NCI-H2196 (cell line): ENCODE data around the gene FAM53A.
"Not testable (repeated sequence)": the region's sequence is repeated elsewhere in the genome, so short reads cannot be mapped to it uniquely, and the experiment has no call there.

Source experiments
- DNase-seq: peaks from one replicate; lab custom pipeline; 2025; ENCODE audit not compliant: unreplicated experiment; lab: John Stamatoyannopoulos, UW

The FAM53A gene

DNA sequence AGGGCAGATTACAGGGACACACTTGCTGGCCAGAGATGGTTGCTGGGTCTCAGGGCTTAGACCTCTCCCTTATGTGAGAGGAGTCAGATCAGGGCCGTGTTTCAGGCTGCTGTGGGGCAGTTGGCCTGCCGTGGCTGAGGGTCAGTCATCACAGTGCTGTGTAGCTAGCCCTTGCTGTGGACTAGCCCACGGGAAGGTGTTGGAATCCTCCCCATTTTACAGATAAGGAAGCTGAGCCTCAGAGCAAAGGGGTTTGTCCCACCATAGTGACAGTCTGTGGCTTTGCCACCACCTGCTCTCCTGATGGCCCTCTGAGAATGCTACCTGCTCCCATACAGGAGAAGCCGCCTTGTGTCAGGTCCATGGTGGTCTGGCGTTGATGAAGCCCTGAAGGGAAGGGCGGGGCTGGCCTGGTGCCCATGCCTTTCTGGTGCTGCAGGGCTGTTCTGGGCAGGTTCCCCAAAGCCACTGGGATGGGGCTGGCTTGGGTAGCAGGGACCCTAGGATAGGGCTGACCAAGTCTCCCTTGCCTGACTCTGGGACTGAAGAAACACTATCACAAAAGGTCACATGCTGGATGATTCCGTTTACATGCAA is 2.4 kb upstream of the FAM53A start:
- DNase-seq: no peak

GRCh38 chr4:1685235-1686150 is 1.4 kb upstream of the FAM53A start:
- no peak for DNase-seq

GRCh38 chr4:1684506-1685234 is 557 bp upstream of the FAM53A start:
- no peak for DNase-seq

DNA sequence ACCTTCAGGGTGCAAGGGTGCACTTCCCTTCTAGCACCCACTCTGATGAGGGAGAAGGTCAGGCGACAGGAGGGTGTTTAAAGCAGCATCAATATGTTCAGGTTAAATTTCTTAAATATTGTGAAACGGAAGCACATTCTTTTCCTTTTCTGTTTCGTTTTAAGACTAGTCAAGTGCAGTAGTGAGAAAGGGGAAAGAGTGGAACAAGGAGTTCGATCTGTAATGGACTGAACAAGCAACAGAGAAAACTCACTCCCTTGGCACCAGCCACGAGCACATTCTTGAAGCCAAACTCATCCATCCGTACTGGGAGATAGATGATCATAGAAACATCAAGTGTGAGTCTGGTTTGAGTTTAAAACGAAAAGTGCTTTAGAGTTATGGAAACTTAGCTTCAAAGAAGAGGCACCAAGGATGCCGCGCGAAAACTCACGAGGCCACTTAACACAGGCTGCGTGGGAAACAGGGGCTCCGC is 815 bp downstream of the FAM53A start:
- no peak for DNase-seq

DNA sequence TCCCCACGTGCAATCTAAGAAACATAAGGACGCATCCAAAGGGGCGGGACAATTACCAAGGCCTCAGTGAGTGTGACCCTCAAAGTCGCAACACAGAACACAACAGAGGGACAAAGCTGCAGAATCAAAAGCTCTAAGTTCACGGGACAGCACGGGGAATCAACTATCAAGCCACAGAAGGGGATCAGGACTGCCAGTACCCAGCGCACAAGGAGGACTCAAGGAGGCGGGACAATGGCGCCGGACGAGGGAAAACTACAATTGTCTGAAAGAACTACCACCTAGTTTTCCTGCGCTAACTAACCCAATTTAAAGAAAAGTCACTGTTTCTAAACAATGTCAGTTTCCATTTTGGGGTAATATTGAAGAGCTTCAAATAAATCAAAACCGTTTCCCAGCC is 1.3 kb downstream of the FAM53A start:
- DNase-seq: no peak

DNA sequence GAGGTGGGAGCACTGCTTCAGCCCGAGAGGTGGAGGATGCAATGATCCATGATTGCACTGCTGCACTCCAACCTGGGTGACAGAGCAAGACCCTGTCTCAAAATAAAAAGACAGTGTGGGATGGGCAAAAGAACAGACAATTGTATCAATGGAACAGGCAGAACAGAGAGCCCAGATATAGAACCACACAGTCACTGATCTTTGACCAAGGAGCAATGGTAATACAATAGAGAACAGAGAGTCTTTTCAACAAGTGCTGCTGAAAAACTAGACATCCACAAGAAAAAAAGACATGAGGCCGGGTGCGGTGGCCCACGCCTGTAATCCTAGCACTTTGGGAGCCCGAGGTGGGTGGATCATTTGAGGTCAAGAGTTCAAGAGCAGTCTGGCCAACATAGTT is 5.9 kb downstream of the FAM53A start:
- DNase-seq: no peak

- DNase-seq: no peak
These were observed 7.2 kb downstream of the FAM53A start for GRCh38 chr4:1676605-1677525.

DNA sequence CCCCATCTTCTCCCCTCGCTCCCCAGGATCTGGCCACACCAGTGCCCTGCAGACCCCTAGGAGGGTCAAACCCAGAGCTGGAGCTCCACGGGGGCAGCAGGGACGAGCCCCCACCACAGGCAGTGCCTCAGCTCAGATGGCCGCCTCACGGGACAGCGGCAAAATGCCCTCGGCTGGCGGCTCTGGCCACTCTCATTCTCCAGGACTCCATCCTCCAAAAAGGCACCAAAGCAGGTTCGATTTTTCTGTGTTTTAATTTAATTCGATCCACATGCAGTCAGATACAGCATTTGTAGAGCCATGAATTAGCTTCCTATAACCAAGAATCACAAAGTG is 8.3 kb downstream of the FAM53A start:
- no peak for DNase-seq

GRCh38 chr4:1675136-1675801 is 8.8 kb downstream of the FAM53A start:
- no peak for DNase-seq

GRCh38 chr4:1674682-1675081 is 9.4 kb downstream of the FAM53A start:
- no peak for DNase-seq

GRCh38 chr4:1673671-1674070 is 10.4 kb downstream of the FAM53A start:
- DNase-seq: no peak

- DNase-seq: not testable (repeated sequence)
These were observed 13.1 kb downstream of the FAM53A start for GRCh38 chr4:1671011-1671410.

DNA sequence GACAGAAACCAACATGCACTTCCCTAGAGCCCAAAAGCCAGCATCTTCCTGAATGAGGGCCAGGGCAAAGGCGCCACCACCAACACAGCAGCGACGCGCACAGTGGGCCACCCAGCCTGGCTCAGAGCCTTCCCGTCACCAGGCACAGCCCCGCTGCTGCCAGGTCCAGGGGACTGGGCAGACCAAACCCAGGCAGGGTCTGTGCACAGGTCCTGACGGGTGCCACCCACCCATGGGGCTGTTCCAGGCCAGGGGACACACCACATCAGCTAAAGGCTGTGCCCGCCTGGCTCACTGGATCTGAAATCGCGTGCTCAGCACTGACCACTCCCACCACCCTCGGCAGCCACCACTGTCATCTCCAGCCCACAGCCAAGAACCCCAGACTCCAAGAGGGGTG is 13.8 kb downstream of the FAM53A start:
- DNase-seq: no peak

- DNase-seq: no peak
These were observed 14.3 kb downstream of the FAM53A start for GRCh38 chr4:1669850-1670249.

DNA sequence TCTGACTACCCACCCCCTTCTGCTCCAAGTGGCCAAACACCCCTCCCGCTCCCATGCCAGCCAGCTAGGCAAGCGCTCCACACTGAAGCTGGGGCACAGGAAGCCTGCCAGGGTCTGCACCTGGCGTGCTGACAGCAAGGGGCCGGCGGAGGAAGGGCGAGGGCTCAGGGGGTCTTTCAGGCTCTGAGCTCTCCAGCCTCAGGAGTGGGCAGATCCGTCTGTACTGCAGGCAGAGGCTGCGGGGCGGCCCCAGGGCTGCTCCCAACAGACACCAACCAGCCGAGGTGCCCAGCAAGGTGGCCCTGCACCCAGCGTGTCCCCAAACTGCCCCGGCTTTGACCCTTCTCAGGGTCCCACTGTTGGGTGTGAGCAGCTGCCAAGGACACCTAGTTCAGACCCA is 14.8 kb downstream of the FAM53A start:
- DNase-seq: no peak

DNA sequence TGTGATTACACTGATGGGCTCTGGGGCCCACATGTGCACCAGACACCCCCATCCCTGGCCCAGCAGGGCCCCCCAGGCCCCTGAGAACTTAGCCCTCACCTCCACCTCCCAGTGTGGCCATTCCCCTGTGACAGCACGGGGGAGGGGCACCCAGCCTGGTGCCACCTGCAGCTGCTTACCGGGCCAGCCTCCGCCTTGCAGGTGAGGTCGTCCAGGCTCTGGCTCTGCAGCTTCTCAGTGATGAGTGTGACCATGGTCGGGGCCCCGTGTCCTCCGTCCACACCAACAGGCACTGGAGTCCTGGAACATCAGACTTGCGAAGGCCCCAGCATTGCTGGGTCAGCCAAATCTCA is 15.6 kb downstream of the FAM53A start:
- DNase-seq: peak; percentile 6

GRCh38 chr4:1667273-1667672 is 16.8 kb downstream of the FAM53A start:
- no peak for DNase-seq

- no peak for DNase-seq
These were observed 17.7 kb downstream of the FAM53A start for GRCh38 chr4:1666391-1666790.

DNA sequence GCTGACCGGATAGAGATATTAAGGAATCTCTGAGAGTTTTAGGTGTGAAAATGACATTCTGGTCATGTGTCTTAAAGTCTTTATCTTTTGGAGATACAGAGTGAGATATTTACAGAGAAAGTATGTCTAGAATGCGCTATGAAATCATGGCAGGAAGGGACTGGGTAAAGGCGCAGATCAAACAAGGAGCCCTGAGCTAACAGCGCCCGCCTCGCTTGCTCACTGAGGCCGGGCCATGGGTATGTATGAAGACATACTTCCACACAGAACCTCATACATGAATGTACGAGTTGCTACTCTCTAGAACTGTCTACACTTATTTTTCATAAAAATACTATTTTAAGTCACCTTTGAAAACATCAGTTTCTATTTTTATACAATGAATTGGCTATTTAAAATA is 20.0 kb downstream of the FAM53A start:
- no peak for DNase-seq

- DNase-seq: no peak
These were observed 20.6 kb downstream of the FAM53A start for GRCh38 chr4:1663549-1663948.
